Pulmonary artery endothelial cell (primary cell): ENCODE results near the gene EIF3A. TPM values are rescaled to one million over a fixed set of nuclear protein-coding genes. Genes with fewer than 3 reads are reported as not detected.
"Not testable (repeated sequence)": the region's sequence is repeated elsewhere in the genome, so short reads cannot be mapped to it uniquely, and the experiment has no call there.

Experiments
- DNase-seq: peaks from one replicate; pipeline ENCODE4 v3.0.0-alpha.2; 2011; ENCODE audit warnings: low read depth, low spot score
- total RNA-seq: library from RNA; depleted of rRNA; stranded (reverse); fragments of >200 nt; gene quantifications from 2 replicates; pipeline ENCODE4 v1.2.3, GENCODE V29; 2014

Gene EIF3A
- total RNA-seq, 1 donor from 2014 or later: 121 TPM

GRCh38 chr10:119101366-119102098, 20.9 kb upstream of the EIF3A start:
- no peak for DNase-seq

DNA sequence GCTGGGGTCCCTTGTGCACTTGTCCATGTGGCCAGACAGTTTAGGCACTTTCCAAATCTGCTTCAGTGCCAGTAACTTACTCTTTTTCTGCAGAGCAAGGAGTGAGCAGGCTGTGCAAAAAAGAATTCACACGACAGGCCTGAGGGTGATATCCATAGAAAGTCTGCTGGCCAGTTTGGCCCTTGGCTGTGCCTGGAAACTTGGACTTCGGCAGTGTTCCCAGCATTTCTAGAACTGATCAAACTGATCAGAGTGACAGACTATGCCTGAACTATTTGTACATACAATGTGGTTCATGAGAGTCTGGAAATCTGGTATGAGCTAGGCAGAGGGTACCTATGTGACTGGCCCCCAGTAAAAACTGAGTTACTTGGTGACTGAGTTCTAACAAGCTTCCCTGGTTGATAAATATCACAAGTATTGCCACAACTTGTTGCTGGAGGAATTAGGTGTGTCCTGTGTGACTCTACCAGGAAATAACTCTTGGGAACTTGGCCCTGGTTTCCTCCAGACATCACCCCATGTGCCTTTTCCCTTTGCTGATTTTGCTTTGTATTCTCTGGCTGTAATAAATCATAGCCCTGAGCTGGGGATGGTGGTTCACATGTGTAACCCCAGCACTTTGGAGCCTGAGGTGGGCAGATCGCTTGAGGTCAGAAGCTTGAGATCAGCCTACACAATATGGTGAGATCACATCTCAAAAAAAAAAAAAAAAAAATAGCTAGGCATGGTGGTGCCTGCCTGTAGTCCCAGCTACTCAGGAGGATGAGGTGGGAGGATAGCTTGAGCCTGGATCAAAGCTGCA, 20.0 kb upstream of the EIF3A start:
- DNase-seq: peak; percentile 47

DNA sequence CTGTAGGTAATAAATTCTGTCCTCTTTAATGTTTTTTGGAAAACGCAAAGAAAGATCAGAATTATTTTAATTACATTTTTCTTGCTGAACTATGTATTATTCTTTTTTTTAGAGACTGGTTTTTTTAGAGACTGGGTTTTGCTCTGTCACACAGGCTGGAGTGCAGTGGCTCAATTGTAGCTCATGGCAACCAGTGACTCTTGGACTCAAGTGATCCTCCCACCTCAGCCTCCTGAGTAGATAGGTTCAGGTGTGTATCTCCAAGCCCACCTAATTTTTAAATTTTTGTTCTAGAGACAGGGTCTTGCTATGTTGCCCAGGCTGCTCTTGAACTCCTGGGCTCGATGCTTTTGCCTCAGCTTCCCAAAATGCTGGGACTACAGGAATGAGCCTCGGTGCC, 18.0 kb upstream of the EIF3A start:
- DNase-seq: no peak

DNA sequence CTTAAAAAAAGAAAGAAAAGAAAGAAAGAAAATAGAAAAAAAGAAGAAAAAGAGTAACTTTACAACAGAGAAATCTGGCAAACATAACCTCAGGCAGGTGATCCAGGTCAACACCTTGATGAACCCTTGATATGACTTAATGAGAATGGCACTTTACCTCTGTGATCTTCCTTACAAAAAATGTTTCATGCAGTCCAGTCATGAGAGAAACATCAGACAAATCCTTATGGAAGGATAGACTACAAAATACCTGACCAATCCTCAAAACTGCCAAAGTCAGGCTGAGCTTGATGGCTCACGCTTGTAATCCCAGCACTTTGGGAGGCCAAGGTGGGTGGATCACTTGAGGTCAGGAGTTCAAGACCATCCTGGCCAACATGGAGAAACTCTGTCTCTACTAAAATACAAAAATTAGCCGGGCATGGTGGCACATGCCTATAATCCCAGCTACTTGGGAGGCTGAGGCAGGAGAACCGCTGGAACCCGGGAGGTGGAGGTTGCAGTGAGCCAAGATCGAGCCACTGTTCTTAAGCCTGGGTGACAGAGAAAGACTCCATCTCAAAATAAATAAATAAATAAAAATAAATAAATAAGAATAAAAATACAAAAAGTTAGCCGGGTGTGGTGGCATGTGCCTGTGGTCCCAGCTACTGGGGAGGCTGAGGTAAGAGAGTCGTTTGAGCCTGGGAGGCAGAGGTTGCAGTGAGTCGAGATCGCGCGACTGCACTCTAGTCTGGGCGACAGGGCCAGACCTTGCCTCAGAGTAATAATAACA, 16.2 kb upstream of the EIF3A start:
- not testable (repeated sequence) for DNase-seq

DNA sequence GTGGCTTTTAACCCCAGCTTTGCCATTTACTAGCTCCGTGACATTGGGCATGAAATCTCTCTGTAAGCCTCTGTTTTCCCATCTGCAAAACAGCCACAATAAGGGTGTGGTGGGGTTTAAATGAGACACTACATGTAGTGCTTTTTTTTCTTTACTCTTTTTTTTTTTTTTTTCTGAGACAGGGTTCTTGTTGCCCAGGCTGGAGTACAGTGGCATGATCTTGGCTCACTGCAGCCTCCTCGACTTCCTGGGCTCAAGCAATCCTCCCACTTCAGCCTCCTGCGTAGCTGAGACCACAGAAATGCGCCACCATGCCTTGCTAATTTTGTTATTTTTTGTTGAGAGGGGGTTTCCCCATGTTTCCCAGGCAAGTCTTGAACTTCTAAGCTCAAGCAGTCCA, 15.0 kb upstream of the EIF3A start:
- no peak for DNase-seq

DNA sequence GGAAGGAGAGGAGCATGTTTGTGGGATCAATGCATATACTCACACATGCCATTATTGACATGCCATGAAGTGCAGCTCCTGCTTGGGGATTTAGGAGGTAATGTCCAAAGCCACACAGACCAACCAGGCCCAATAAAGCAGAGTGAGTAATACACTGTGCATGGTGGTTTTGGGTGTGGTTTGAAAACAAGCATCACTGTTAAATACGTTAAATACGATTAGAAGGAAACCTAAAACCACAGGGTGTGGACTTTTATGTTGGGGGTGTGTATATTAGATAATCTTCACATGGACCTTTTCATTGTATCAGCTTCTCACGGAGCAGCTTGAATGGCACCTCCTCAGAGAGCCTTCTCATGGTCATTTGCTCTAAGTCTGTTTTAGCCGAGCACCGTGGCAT, 10.4 kb upstream of the EIF3A start:
- no peak for DNase-seq

DNA sequence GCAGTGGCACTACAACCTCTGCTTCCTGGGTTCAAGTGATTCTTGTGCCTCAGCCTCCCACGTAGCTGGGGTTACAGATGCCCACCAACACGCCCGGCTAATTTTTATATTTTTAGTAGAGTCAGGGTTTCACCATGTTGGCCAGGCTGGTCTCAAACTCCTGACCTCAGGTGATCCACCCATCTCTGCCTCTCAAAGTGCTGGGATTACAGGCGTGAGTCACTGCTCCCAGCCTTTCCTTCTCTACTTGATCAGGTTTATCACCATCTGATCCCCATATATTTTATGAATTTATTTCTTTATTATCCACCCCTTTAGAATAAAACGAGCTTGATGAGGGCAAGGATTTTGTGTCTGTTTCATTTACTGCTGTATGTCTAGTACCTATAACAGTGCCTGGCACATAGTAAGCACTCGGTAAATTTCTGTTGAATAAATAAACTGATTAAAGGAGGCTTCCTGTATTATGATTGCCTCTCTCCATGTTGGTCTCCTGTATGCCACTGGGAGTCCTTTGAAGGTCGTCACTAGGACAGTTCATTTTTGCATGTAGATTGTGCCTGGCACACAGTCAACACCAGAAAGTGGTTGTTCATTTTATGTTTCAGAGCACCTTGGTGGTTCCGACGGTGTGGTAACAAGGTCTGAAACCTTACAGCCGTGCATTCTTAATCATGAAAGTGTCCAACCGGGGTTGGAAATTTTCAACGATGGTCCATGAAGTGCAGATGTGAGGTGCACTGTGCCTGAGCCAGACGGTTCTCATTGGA, 9.6 kb upstream of the EIF3A start:
- no peak for DNase-seq

DNA sequence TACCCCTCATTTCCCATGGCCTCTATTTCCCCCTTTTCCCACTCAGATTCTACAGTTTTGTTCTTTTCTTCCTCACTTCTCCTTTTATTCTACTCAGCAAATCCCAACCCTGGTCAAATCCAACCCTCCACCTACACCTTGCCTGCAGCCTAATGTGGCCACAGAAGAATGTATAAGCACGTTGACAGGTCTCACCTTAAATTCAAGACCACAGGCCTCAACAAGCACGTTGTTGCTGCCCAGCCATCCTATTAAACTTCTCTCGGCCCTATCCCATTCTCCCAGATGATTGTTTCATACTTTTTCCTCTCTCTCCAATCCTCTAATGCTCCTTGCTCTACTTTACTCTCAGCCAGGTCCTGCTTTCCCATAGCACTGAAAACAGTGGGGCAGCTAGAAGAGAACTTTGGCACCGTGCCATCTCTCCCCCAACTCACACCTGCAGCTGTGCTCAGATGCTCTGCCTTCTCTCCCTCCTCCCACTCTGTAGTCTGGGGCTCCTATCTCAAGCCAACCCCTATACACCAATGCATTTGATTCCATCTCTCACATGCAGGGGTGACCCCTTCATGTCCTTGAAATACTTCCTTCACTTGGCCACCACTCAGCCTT, 6.8 kb upstream of the EIF3A start:
- DNase-seq: no peak

DNA sequence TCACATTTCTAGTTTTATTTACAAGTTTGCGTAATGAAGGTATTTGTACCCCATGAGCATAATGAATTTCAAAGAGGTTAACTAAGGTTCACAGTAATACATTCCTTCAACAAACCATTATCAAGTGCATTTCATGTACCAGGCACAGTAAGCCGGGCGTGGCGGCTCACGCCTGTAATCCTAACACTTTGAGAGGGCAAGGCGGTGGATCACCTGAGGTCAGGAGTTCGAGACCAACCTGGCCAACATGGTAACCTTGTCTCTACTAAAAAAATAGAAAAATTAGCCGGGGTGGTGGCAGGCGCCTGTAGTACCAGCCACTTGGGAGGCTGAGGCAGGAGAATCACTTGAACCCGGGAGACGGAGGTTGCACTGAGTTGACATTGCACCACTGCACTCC, 4.3 kb upstream of the EIF3A start:
- DNase-seq: no peak

DNA sequence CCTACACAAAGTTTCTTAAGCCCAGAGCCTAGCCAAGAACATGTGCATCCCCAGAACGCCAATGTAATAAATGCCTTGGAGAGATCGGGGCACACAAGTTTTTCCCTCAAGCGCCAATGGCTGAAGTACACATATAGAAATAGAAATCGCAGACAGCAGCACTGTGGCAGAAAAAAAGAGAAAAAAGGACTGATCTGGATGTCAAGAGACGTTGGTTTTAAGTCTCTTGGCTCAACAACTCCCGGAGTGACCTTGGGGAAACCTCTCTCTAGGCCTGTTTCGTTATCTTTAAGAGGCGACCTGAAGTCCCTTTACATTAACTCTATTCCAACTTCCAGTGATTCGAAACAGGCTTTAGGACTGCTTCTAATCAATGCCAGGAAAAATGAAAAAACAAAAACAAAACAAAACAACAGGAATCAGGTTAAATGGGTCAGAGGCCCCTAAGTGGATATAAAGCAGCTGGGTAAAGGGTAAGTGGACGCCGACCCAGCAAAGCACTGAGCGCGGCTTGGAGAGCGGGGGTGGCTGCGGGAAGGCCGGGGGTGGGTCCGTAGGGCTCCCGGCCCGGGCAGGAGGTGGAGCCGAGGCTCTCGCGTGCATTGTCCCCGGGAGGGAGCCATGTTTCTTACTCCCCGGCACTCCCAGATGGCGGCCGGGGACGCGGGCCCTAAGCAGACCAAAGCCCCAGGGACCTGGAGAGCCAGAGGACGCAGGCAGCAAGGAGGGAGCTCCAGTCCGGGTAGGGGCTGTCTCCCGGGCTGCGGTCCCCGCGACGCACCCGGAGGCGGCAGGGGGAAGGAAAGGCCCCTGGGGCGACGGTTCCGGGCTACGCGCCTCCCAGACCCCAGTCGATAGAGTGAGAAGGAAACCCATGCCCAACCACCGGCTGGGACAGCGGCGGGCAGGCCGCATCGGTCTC, 757 bp downstream of the EIF3A start:
- DNase-seq: peak; percentile 36

- DNase-seq: no peak
Measured at GRCh38 chr10:119078422-119079179, 2.0 kb downstream of the EIF3A start.

DNA sequence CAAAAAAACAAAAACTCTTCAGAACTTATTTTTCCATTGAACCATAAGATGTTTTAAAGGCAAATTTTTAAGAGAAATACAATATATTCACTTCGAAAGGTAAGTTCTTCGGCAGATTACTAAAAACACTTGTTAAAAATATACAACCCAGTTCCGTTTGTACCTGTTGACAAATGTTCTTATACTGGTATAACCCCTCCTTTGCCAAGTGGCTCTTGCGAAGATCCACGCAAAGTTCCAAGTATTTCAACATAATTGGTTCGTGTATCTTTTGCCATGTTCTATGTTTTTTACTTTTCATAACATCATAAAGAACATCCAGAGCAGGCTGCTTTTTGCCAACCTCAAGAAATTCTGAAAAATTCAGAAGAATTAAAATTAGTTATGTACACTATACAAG, 7.0 kb downstream of the EIF3A start:
- DNase-seq: no peak

DNA sequence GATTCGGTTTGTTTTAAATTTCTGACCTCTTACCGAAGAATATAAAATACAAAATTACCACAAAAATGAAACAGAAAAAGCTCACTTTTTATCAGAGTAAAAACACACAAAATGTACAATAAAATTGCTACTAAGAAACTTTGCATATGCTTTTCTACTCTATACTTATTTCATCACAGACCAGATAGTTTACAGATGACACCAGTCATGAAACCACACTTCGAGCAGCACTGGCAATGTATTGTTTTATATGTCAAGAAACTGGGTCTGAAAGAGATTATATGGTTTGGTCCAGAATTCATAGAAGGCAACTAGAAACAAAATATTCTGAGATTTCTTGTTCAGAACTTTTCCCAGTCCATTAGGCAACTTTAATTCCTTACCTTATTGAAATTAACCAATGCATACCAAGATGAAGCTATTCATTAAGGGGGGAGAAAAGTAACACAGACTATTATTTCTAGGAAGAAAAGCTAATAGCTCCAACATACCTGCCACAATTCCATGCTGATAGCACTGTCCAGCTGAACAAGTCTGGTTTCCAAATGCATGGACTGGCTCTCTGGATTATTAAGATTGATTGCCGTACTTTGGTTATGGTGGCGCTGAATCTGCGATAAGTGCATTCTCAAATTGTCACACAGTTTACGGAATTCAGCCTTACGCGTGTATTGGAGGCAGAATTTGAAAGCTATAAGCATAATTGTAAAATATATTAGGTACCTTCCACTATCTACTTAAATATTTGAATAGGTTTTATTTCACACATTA, 10.0 kb downstream of the EIF3A start:
- DNase-seq: no peak

- no peak for DNase-seq
Measured at GRCh38 chr10:119061926-119062325, 18.7 kb downstream of the EIF3A start.

DNA sequence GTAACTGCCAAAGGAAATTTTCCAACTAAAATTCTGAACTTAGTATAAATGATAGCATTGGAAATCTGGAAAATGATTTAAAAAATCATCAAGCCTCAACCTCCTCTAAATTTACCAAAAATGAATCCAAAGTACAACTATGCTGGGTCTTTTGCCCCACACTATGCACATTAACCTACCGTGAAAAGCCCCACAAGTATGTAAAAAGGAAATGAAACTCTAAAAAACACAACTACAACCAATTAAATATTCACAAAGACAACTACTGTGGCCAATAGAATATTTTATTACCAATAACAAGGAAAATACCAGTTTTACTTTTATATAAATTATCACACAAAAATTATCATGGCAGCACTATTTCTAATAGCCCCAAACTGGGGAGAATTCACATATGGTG, 19.3 kb downstream of the EIF3A start:
- no peak for DNase-seq

DNA sequence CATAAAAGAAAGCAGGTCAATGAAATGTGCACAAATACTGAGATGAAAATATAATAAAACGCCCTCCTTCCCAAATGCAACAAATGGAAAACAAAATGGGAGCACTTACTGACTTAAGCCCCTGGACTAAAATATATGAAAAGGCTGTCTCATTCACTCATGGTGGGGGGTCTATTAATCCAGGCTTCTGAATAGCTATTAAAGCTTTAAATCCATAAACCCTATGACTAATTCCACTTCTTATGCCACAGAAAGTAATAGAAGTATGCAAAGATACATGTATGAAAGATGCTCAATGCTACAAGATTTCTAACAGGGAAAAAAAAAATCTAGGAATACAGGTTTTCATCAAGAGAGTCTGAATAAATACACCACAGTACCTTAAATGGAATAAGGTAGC, 20.5 kb downstream of the EIF3A start:
- no peak for DNase-seq

- DNase-seq: no peak
Measured at GRCh38 chr10:119059557-119059956, 21.1 kb downstream of the EIF3A start.

DNA sequence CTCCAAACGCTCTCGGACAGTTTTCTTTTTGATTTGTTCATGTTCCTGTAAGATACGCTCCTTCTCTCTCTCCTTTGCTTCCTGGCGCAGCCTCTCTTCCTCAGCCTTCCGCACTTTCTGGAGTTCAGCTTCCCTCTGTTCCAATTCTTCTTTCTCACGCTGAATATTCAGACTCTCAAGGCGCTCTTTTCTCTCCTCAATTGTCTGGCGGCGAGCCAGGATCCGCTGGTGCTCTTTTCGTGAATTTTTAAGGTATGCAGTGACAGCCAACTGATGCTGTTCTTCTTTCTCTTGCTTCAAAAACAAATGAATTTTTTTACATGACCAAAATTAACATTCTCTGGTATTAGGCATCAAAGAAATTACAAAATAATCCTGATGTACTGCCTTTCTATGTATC, 22.6 kb downstream of the EIF3A start:
- no peak for DNase-seq
